ENCODE measurements around the gene RGS14. TPM values are rescaled to one million over a fixed set of nuclear protein-coding genes. Genes with fewer than 3 reads are reported as not detected.

Gene RGS14
- total and polyA plus RNA-seq, 8 donors = 4.2 to 100 (median 19.0) TPM; not detected in 1

GRCh38 chr5:177349362-177349647, 8.4 kb upstream of the RGS14 start:
- WGBS, 5 donors = 49 to 60% (median 58%) methylated on average over 3 of the region's 3 CpGs
- DNase-seq = no peak
- H3K36me3 ChIP-seq = peaks cover 3 to 48% (median 36%) of the 10 kb centered on the region in 4 donors
- no peaks in the 10 kb centered on the region for H3K27me3 ChIP-seq
- TF ChIP-seq POLR2AphosphoS5 (IDR thresholded peaks at IDR 0.05) = no peak
- TF ChIP-seq EP300 (IDR thresholded peaks at IDR 0.05) = no peak
- no peak for TF ChIP-seq CTCF (IDR thresholded peaks at IDR 0.05)
- intact Hi-C loops (cut with DNase I; ENCODE audit: low total_unique reads) = no loop called here
- H3K27ac ChIP-seq = no peak overlapping the region
- H3K4me1 ChIP-seq = peaks cover 32 to 73% (median 52%) of the 10 kb centered on the region in 4 donors
- peak overlapping the region in 2 of 4 donors; percentile 3 to 99 for H3K4me3 ChIP-seq
- no peaks in the 10 kb centered on the region for H3K9me3 ChIP-seq

GRCh38 chr5:177349762-177350161, 8.0 kb upstream of the RGS14 start:
- H3K9me3 ChIP-seq = no peaks in the 10 kb centered on the region
- peak overlapping the region in 3 of 4 donors; percentile 92 to 99 (median 99) for H3K4me3 ChIP-seq
- no peaks in the 10 kb centered on the region for H3K27me3 ChIP-seq
- intact Hi-C loops (cut with DNase I; ENCODE audit: low total_unique reads) = no loop called here
- no peak for TF ChIP-seq POLR2A (IDR thresholded peaks at IDR 0.05)
- peaks cover 3 to 44% (median 32%) of the 10 kb centered on the region in 4 donors for H3K36me3 ChIP-seq
- 63 to 75% (median 72%) methylated on average over 5 of the region's 5 CpGs for WGBS, 5 donors
- no peak overlapping the region for H3K27ac ChIP-seq
- peaks cover 32 to 73% (median 52%) of the 10 kb centered on the region in 4 donors for H3K4me1 ChIP-seq
- no peak for DNase-seq

- DNase-seq = no peak
- WGBS, 5 donors = 5 to 21% (median 10%) methylated on average over 8 to 19 of the region's 19 CpGs
- Histone ChIP-seq H3K4me3 (peak overlapping the region; percentile 74 to 99 (median 96)), H3K27ac (peak overlapping the region; percentile 82 to 97 (median 90)), H3K4me1 (peaks cover 27 to 68% (median 50%) of the 10 kb centered on the region in 4 donors), H3K27me3 (no peaks in the 10 kb centered on the region), H3K9me3 (no peaks in the 10 kb centered on the region), H3K36me3 (peaks cover 3 to 35% (median 24%) of the 10 kb centered on the region in 4 donors)
- intact Hi-C loops (cut with DNase I; ENCODE audit: low total_unique reads) = no loop called here
- TF ChIP-seq EP300 (IDR thresholded peaks at IDR 0.05) = no peak
- no peak for TF ChIP-seq POLR2A (IDR thresholded peaks at IDR 0.05)
- TF ChIP-seq POLR2AphosphoS5 (IDR thresholded peaks at IDR 0.05) = no peak
- no peak for TF ChIP-seq CTCF (IDR thresholded peaks at IDR 0.05)
Measured at GRCh38 chr5:177350776-177351391, 6.8 kb upstream of the RGS14 start.

- peak within 1 kb of the TSS; percentile 82 to 97 (median 90) for H3K27ac ChIP-seq
- 6 to 9% (median 8%) methylated on average over 41 to 55 of the region's 55 CpGs for WGBS, 5 donors
- intact Hi-C loops (cut with DNase I; ENCODE audit: low total_unique reads) = no loop called here
- peaks cover 3 to 27% (median 17%) of the 10 kb centered on the region in 4 donors for H3K36me3 ChIP-seq
- DNase-seq = peak; percentile 96 to 98
- no peaks in the 10 kb centered on the region for H3K9me3 ChIP-seq
- peak; percentile 1 to 82 (median 73) for TF ChIP-seq POLR2AphosphoS5 (IDR thresholded peaks at IDR 0.05)
- no peak for TF ChIP-seq CTCF (IDR thresholded peaks at IDR 0.05)
- no peak for TF ChIP-seq EP300 (IDR thresholded peaks at IDR 0.05)
- TF ChIP-seq POLR2A (IDR thresholded peaks at IDR 0.05) = peak in 1 of 4 donors; percentile 56
- peak within 1 kb of the TSS; percentile 74 to 99 (median 96) for H3K4me3 ChIP-seq
- H3K27me3 ChIP-seq = no peaks in the 10 kb centered on the region
- H3K4me1 ChIP-seq = peaks cover 27 to 63% (median 46%) of the 10 kb centered on the region in 4 donors
Measured at GRCh38 chr5:177351392-177352329, 6.1 kb upstream of the RGS14 start, which contains the start of gene LMAN2. Gene LMAN2, minus strand, starts transcription at chr5:177351668. Its CDS starts 21 bp downstream, at chr5:177351647.
